ENCODE data around the gene COL4A4. TPM values are rescaled to one million over a fixed set of nuclear protein-coding genes. Genes with fewer than 3 reads are reported as not detected.

Gene COL4A4
- total and polyA plus RNA-seq, 4 experiments from 2014 or later = 0.03 to 0.10 TPM; not detected in 2

- Histone ChIP-seq H3K27ac (ENCODE audit: low read depth, low read length) (no peak overlapping the region), H3K4me3 (ENCODE audit: low read length in 2 of 2) (no peak overlapping the region), H3K9me3 (ENCODE audit: control insufficient read depth in 1 of 2, low read length in 2 of 2) (no peaks in the 10 kb centered on the region), H3K4me1 (ENCODE audit: insufficient read depth, low read length) (no peaks in the 10 kb centered on the region), H3K36me3 (ENCODE audit: insufficient read depth, low read length) (no peaks in the 10 kb centered on the region), H3K27me3 (ENCODE audit: insufficient read depth, low read length) (no peaks in the 10 kb centered on the region)
- Mint-ChIP-seq H3K4me3 (no peak overlapping the region), H3K27ac (peak overlapping the region in 2 of 7 donors; percentile 15 to 19), H3K4me1 (peaks cover 5 to 30% (median 11%) of the 10 kb centered on the region in 4 donors), H3K9me3 (peaks cover 0 to 5% (median 0%) of the 10 kb centered on the region in 8 donors), H3K36me3 (peaks cover 20 to 53% of the 10 kb centered on the region in 2 donors), H3K27me3 (no peaks in the 10 kb centered on the region)
- ChIA-PET POLR2A (ENCODE audit: partially characterized antibody) (no interaction called here), CTCF (ENCODE audit: partially characterized antibody) (no interaction called here)
- intact Hi-C loops (cut with micrococcal nuclease) = no loop called here
- no peak for DNase-seq
Observed at GRCh38 chr2:226971084-226971483, 192.9 kb downstream of the COL4A4 start.

DNA sequence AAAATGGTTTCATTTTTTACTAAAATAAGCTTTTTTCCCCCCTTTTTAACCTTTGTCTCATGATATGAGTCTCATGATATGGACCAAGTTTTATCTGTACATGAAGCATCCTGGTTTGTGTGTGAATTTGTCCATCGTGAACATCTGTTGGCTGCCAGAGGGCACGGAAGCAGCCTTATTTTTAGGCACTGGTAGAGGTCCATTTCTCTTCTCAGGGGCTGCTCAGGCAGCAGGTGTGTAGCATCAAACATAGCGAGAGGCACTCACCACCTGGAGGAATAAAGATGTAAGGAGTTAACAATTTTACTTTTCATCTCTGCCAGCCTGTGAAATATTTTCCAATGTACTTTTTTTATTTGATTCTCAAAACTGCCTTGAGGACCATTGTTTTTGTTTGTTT is 193.6 kb downstream of the COL4A4 start:
- no peak overlapping the region for H3K4me3 ChIP-seq (ENCODE audit: low read length in 2 of 2)
- DNase-seq = no peak
- no peaks in the 10 kb centered on the region for H3K36me3 ChIP-seq (ENCODE audit: insufficient read depth, low read length)
- ChIA-PET CTCF (ENCODE audit: partially characterized antibody) (no interaction called here), POLR2A (ENCODE audit: partially characterized antibody) (no interaction called here)
- Mint-ChIP-seq H3K4me1 (peaks cover 5 to 30% (median 9%) of the 10 kb centered on the region in 4 donors), H3K4me3 (no peak overlapping the region), H3K9me3 (peaks cover 0 to 5% (median 0%) of the 10 kb centered on the region in 8 donors), H3K36me3 (peaks cover 20 to 53% of the 10 kb centered on the region in 2 donors), H3K27me3 (no peaks in the 10 kb centered on the region), H3K27ac (no peak overlapping the region)
- no peaks in the 10 kb centered on the region for H3K4me1 ChIP-seq (ENCODE audit: insufficient read depth, low read length)
- no peaks in the 10 kb centered on the region for H3K27me3 ChIP-seq (ENCODE audit: insufficient read depth, low read length)
- intact Hi-C loops (cut with micrococcal nuclease) = no loop called here
- H3K9me3 ChIP-seq (ENCODE audit: control insufficient read depth in 1 of 2, low read length in 2 of 2) = no peaks in the 10 kb centered on the region
- no peak overlapping the region for H3K27ac ChIP-seq (ENCODE audit: low read depth, low read length)

DNA sequence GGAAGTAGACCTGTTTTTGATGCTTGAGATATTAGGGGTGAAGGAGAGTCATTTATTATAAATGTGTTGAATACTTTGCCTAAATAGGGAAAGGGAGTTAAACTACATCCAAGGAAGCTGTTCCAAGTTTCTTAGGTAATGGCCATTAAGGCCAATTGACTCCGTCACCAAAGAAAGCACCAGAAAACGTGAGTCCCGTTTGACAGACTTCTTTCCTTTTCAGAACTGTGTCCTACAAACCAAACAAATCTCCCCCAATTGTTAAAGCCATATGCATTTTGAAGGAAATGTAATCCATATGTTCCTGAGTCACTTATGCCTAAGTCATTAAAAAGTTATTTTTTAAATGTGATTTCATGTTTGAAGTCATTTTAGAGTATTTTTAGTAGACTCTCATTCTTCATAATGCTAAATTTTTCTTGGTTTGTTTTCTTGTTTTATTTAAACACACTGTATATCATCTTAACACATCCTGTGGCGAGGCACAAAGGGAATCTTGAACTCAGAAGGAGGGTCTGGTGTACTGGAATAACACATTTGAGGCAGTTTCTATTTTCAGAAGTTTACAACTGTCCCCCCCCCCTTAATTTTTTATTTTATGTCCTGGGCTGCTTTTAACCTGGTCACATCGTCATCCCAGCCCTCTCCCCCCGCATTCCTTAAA is 194.5 kb downstream of the COL4A4 start:
- peaks cover 5 to 30% (median 9%) of the 10 kb centered on the region in 4 donors for H3K4me1 Mint-ChIP-seq
- H3K9me3 ChIP-seq (ENCODE audit: control insufficient read depth in 1 of 2, low read length in 2 of 2) = no peaks in the 10 kb centered on the region
- H3K36me3 Mint-ChIP-seq = peaks cover 17 to 45% of the 10 kb centered on the region in 2 donors
- H3K27ac Mint-ChIP-seq = no peak overlapping the region
- no peaks in the 10 kb centered on the region for H3K4me1 ChIP-seq (ENCODE audit: insufficient read depth, low read length)
- H3K4me3 Mint-ChIP-seq = no peak overlapping the region
- H3K9me3 Mint-ChIP-seq = peaks cover 0 to 5% (median 0%) of the 10 kb centered on the region in 8 donors
- no peak overlapping the region for H3K27ac ChIP-seq (ENCODE audit: low read depth, low read length)
- POLR2A ChIA-PET (ENCODE audit: partially characterized antibody) = no interaction called here
- DNase-seq = no peak
- intact Hi-C loops (cut with micrococcal nuclease) = no loop called here
- H3K4me3 ChIP-seq (ENCODE audit: low read length in 2 of 2) = no peak overlapping the region
- CTCF ChIA-PET (ENCODE audit: partially characterized antibody) = no interaction called here
- H3K27me3 Mint-ChIP-seq = no peaks in the 10 kb centered on the region
- no peaks in the 10 kb centered on the region for H3K36me3 ChIP-seq (ENCODE audit: insufficient read depth, low read length)
- H3K27me3 ChIP-seq (ENCODE audit: insufficient read depth, low read length) = no peaks in the 10 kb centered on the region

DNA sequence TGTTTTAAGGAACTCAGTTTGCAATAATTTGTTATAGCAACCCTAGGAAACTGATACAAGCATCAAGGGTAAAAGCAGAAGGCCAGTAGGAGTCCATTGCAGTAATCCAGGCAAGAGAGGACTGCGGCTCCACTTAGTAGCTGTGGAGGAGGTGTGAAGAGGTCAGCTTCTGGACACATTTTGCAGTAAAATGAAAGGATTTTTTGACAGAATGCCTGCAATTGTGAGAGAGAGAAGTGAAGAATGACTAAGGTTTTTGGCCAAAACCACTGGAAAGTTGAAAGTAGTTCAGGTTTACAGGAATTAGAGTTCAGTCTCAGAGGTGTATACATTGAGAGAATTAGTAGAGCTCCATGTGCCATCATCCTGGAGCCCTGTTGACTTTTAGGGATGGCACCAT is 198.6 kb downstream of the COL4A4 start:
- Histone ChIP-seq H3K4me1 (ENCODE audit: insufficient read depth, low read length) (no peaks in the 10 kb centered on the region), H3K4me3 (ENCODE audit: low read length in 2 of 2) (no peak overlapping the region), H3K27me3 (ENCODE audit: insufficient read depth, low read length) (no peaks in the 10 kb centered on the region), H3K27ac (ENCODE audit: low read depth, low read length) (no peak overlapping the region), H3K36me3 (ENCODE audit: insufficient read depth, low read length) (no peaks in the 10 kb centered on the region), H3K9me3 (ENCODE audit: control insufficient read depth in 1 of 2, low read length in 2 of 2) (no peaks in the 10 kb centered on the region)
- Mint-ChIP-seq H3K36me3 (peaks cover 7 to 22% of the 10 kb centered on the region in 2 donors), H3K9me3 (peaks cover 0 to 3% (median 0%) of the 10 kb centered on the region in 8 donors), H3K27ac (no peak overlapping the region), H3K27me3 (no peaks in the 10 kb centered on the region), H3K4me1 (peaks cover 1 to 10% (median 5%) of the 10 kb centered on the region in 4 donors), H3K4me3 (no peak overlapping the region)
- ChIA-PET CTCF (ENCODE audit: partially characterized antibody) (no interaction called here), POLR2A (ENCODE audit: partially characterized antibody) (no interaction called here)
- DNase-seq = no peak
- intact Hi-C loops (cut with micrococcal nuclease) = no loop called here

DNA sequence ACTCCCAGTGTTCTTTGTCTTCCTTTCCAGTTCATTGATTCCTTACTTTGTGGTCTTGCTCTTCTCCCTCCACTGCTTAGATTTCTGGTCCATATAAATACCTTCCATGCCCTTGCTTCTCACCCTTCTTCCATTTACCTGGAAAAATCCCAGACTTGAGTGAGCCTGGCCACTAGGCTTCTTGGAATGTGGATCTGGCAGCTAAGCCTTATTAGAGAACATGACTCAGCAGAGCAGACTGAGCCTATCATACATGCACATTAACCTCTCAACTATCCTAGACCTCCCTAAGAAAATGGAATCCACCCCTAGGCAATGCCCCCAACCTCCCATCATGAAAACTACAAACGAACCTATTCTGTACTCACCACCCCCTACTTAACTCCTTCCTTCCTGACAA is 200.5 kb downstream of the COL4A4 start:
- no peaks in the 10 kb centered on the region for H3K27me3 Mint-ChIP-seq
- intact Hi-C loops (cut with micrococcal nuclease) = no loop called here
- peaks cover 0 to 14% (median 4%) of the 10 kb centered on the region in 8 donors for H3K9me3 Mint-ChIP-seq
- Histone ChIP-seq H3K27me3 (ENCODE audit: insufficient read depth, low read length) (no peaks in the 10 kb centered on the region), H3K36me3 (ENCODE audit: insufficient read depth, low read length) (no peaks in the 10 kb centered on the region), H3K4me3 (ENCODE audit: low read length in 2 of 2) (no peak overlapping the region), H3K4me1 (ENCODE audit: insufficient read depth, low read length) (no peaks in the 10 kb centered on the region), H3K27ac (ENCODE audit: low read depth, low read length) (no peak overlapping the region), H3K9me3 (ENCODE audit: control insufficient read depth in 1 of 2, low read length in 2 of 2) (no peaks in the 10 kb centered on the region)
- H3K27ac Mint-ChIP-seq = no peak overlapping the region
- no peak overlapping the region for H3K4me3 Mint-ChIP-seq
- DNase-seq = no peak
- ChIA-PET POLR2A (ENCODE audit: partially characterized antibody) (no interaction called here), CTCF (ENCODE audit: partially characterized antibody) (no interaction called here)
- H3K4me1 Mint-ChIP-seq = peaks cover 0 to 4% (median under 1%) of the 10 kb centered on the region in 4 donors
- H3K36me3 Mint-ChIP-seq = peaks cover 7 to 25% of the 10 kb centered on the region in 2 donors

DNA sequence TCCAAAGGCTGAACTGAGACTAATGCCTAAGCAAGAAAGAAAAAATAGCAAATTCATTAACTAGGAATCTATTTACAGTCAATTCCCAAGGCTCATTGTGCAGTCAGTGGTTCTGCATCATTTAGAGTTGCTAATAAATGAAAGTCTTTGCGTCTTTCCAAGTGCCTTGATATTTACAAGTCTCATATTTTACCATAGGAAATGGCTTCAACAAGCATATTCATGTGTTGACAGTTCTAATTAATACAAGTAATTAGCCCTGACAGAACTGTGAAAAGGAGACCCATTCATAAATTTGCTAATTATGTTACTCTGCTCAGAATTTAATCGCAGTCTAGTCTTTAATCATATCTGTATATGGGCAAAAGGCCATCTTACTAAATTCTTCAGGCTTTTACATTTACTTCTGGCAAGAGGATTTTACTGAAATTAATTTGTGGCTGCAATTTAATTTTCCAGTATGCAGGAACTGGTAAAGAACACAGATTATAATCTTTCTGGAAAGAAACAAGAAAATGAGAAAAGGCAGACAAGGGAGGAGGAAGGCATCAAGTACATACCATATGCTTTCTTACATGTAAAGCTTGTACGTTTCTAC is 201.7 kb downstream of the COL4A4 start:
- Mint-ChIP-seq H3K9me3 (peaks cover 0 to 19% (median 6%) of the 10 kb centered on the region in 8 donors), H3K4me1 (peaks cover 0 to 2% (median under 1%) of the 10 kb centered on the region in 4 donors), H3K4me3 (no peak overlapping the region), H3K27ac (no peak overlapping the region), H3K36me3 (peaks cover 16 to 30% of the 10 kb centered on the region in 2 donors), H3K27me3 (no peaks in the 10 kb centered on the region)
- CTCF ChIA-PET (ENCODE audit: partially characterized antibody) = no interaction called here
- H3K36me3 ChIP-seq (ENCODE audit: insufficient read depth, low read length) = no peaks in the 10 kb centered on the region
- intact Hi-C loops (cut with micrococcal nuclease) = no loop called here
- H3K27ac ChIP-seq (ENCODE audit: low read depth, low read length) = no peak overlapping the region
- no peaks in the 10 kb centered on the region for H3K27me3 ChIP-seq (ENCODE audit: insufficient read depth, low read length)
- H3K9me3 ChIP-seq (ENCODE audit: control insufficient read depth in 1 of 2, low read length in 2 of 2) = no peaks in the 10 kb centered on the region
- POLR2A ChIA-PET (ENCODE audit: partially characterized antibody) = no interaction called here
- H3K4me1 ChIP-seq (ENCODE audit: insufficient read depth, low read length) = no peaks in the 10 kb centered on the region
- DNase-seq = no peak
- no peak overlapping the region for H3K4me3 ChIP-seq (ENCODE audit: low read length in 2 of 2)

DNA sequence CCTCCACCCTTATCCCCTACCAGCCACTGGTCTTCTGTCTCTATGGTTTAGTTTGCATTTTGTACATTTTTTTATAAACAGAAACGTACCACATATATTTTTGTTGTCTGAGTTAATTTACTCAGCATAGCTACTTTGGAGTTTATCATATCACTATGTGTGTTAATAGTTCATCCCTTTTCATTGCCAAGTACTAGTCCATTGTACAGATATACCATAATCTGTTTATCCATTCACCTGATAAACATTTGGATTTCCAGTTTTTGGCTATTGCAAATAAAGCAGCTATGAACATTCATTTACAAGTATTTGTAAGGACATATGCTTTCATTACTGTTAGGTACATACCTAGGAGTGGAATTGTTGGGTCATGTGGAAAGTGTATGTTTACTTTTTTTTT is 204.6 kb downstream of the COL4A4 start:
- no peak overlapping the region for H3K27ac Mint-ChIP-seq
- peaks cover 36 to 55% of the 10 kb centered on the region in 2 donors for H3K36me3 Mint-ChIP-seq
- peaks cover 3 to 32% (median 15%) of the 10 kb centered on the region in 8 donors for H3K9me3 Mint-ChIP-seq
- H3K27ac ChIP-seq (ENCODE audit: low read depth, low read length) = no peak overlapping the region
- ChIA-PET POLR2A (ENCODE audit: partially characterized antibody) (no interaction called here), CTCF (ENCODE audit: partially characterized antibody) (no interaction called here)
- DNase-seq = no peak
- intact Hi-C loops (cut with micrococcal nuclease) = no loop called here
- H3K4me3 Mint-ChIP-seq = no peak overlapping the region
- H3K27me3 Mint-ChIP-seq = no peaks in the 10 kb centered on the region
- no peaks in the 10 kb centered on the region for H3K4me1 ChIP-seq (ENCODE audit: insufficient read depth, low read length)
- H3K4me1 Mint-ChIP-seq = peaks cover 0 to 2% (median 0%) of the 10 kb centered on the region in 4 donors
- no peaks in the 10 kb centered on the region for H3K27me3 ChIP-seq (ENCODE audit: insufficient read depth, low read length)
- no peak overlapping the region for H3K4me3 ChIP-seq (ENCODE audit: low read length in 2 of 2)
- H3K36me3 ChIP-seq (ENCODE audit: insufficient read depth, low read length) = no peaks in the 10 kb centered on the region
- H3K9me3 ChIP-seq (ENCODE audit: control insufficient read depth in 1 of 2, low read length in 2 of 2) = no peaks in the 10 kb centered on the region

Measured in CD4-positive, alpha-beta memory T cell (primary cell).